Bronchial epithelial cell (primary cell): ENCODE results near the gene SRMS. TPM values are rescaled to one million over a fixed set of nuclear protein-coding genes. Genes with fewer than 3 reads are reported as not detected.

Source experiments
- DNase-seq: peaks from one replicate; pipeline ENCODE4 v3.0.0-alpha.2; 2010; ENCODE audit warnings: low read depth
- FAIRE-seq: peaks from 2 replicates; lab custom pipeline; 2011; peaks lifted over from hg19 to GRCh38; lab: Jason Lieb, UNC
- H3K27me3 ChIP-seq: 2 replicates; pipeline ENCODE4 v1.5.1; 2011; ENCODE audit warnings: low read length; ENCODE audit not compliant: control insufficient read depth, insufficient read depth
- H3K36me3 ChIP-seq: 2 replicates; pipeline ENCODE4 v1.5.1; 2011; ENCODE audit warnings: low read length; ENCODE audit not compliant: control insufficient read depth, insufficient read depth
- H3K4me3 ChIP-seq: 2 replicates; pipeline ENCODE4 v1.5.1; 2011; ENCODE audit warnings: mild to moderate bottlenecking, low read depth, low read length, control low read depth
- total RNA-seq: library from RNA; depleted of rRNA; stranded (reverse); fragments of >200 nt; gene quantifications from 2 replicates; pipeline ENCODE4 v1.2.1, GENCODE V29; 2014
- TF ChIP-seq, protein P1 (sequence below): IDR thresholded peaks from 2 replicates; pipeline ENCODE4 v1.5.1; 2011; ENCODE audit warnings: mild to moderate bottlenecking, moderate library complexity, low read length, control low read depth, inconsistent platforms; ENCODE audit not compliant: insufficient read depth, severe bottlenecking

The SRMS gene
- total RNA-seq, 1 donor from 2014 or later, result 0.79 TPM

GRCh38 chr20:63570281-63571086 lies 22.9 kb upstream of the SRMS start:
- TF ChIP-seq, protein P1, sequence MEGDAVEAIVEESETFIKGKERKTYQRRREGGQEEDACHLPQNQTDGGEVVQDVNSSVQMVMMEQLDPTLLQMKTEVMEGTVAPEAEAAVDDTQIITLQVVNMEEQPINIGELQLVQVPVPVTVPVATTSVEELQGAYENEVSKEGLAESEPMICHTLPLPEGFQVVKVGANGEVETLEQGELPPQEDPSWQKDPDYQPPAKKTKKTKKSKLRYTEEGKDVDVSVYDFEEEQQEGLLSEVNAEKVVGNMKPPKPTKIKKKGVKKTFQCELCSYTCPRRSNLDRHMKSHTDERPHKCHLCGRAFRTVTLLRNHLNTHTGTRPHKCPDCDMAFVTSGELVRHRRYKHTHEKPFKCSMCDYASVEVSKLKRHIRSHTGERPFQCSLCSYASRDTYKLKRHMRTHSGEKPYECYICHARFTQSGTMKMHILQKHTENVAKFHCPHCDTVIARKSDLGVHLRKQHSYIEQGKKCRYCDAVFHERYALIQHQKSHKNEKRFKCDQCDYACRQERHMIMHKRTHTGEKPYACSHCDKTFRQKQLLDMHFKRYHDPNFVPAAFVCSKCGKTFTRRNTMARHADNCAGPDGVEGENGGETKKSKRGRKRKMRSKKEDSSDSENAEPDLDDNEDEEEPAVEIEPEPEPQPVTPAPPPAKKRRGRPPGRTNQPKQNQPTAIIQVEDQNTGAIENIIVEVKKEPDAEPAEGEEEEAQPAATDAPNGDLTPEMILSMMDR, result no peak
- DNase-seq (no peak), FAIRE-seq (no peak)
- Histone ChIP-seq H3K36me3 (peaks cover 7% of the 10 kb centered on the region), H3K27me3 (no peaks in the 10 kb centered on the region), H3K4me3 (no peak overlapping the region)

- DNase-seq (no peak), FAIRE-seq (no peak)
- TF ChIP-seq, protein P1, result no peak
- H3K36me3 ChIP-seq, result peaks cover 7% of the 10 kb centered on the region
- no peaks in the 10 kb centered on the region for H3K27me3 ChIP-seq
- H3K4me3 ChIP-seq, result no peak overlapping the region
These were observed 21.7 kb upstream of the SRMS start for GRCh38 chr20:63568986-63569949.

- Histone ChIP-seq H3K4me3 (no peak overlapping the region), H3K36me3 (peaks cover 8% of the 10 kb centered on the region), H3K27me3 (no peaks in the 10 kb centered on the region)
- FAIRE-seq (no peak), DNase-seq (no peak)
- TF ChIP-seq, protein P1, result no peak
These were observed 20.8 kb upstream of the SRMS start for GRCh38 chr20:63568170-63568981.

DNA sequence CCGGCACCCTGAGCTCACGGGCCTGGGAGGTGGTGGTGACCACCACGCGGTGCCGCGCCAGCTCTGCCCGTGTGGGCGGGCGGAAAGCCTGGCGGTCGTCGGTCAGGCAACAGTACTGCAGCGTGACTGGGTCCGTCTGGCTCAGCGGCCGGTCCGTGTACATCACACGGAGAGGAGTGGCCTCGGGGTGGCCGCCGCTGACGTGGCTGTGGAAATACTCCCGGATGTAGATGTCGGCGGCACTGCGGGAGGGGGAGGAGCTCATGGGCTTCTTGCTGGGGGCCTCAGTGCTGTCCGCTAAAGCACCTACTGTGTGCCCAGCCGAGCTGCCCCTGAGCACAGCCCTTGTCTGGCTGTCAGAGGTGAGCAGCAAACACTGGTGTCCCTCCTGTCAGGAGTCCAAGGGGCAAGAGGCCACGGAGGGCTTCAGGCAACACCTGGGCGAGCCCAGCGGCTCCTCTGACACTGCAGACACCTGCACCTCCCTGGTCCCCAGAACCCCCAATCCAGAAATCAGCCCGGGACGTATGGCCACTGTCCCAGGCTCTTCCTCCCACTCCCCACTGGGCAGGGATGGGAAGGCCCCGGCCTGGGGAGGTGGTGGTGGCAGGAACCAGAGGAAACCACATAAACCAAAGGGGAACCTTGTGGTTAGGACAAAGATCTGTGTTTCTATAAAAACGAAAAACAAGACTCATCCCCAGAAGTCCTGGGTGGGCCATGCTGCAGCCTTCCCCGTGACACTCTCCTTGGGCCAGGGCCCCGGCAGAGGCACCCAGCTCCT lies 20.0 kb upstream of the SRMS start:
- FAIRE-seq (no peak), DNase-seq (no peak)
- Histone ChIP-seq H3K27me3 (no peaks in the 10 kb centered on the region), H3K36me3 (peaks cover 9% of the 10 kb centered on the region), H3K4me3 (no peak overlapping the region)
- TF ChIP-seq, protein P1, result no peak

- no peaks in the 10 kb centered on the region for H3K27me3 ChIP-seq
- DNase-seq (no peak), FAIRE-seq (no peak)
- TF ChIP-seq, protein P1, result no peak
- no peak overlapping the region for H3K4me3 ChIP-seq
- H3K36me3 ChIP-seq, result peaks cover 7% of the 10 kb centered on the region
These were observed 19.5 kb upstream of the SRMS start for GRCh38 chr20:63567136-63567385.
